Measurements from ENCODE around the gene ARL1. TPM values are rescaled to one million over a fixed set of nuclear protein-coding genes. Genes with fewer than 3 reads are reported as not detected.
"Not testable (repeated sequence)": the region's sequence is repeated elsewhere in the genome, so short reads cannot be mapped to it uniquely, and the experiment has no call there.

ARL1 gene
- total RNA-seq, 2 experiments from 2014 or later, result 63.2 to 64.1 TPM

GRCh38 chr12:101391181-101391580 lies 16.4 kb downstream of the ARL1 start:
- H3K27ac Mint-ChIP-seq; POLR2A ChIA-PET; H3K4me3 Mint-ChIP-seq; CTCF ChIA-PET; intact Hi-C loops (cut with micrococcal nuclease); DNase-seq; H3K27me3 Mint-ChIP-seq; H3K4me1 Mint-ChIP-seq (ENCODE audit: low read depth); H3K9me3 Mint-ChIP-seq: not testable (repeated sequence)
- peaks cover 54% of the 10 kb centered on the region for H3K36me3 Mint-ChIP-seq

- DNase-seq, result no peak
- no peak overlapping the region for H3K27ac Mint-ChIP-seq
- H3K4me3 Mint-ChIP-seq, result no peak overlapping the region
- H3K4me1 Mint-ChIP-seq (ENCODE audit: low read depth), result peaks cover 5% of the 10 kb centered on the region
- no peaks in the 10 kb centered on the region for H3K27me3 Mint-ChIP-seq
- H3K36me3 Mint-ChIP-seq, result peaks cover 54% of the 10 kb centered on the region
- intact Hi-C loops (cut with micrococcal nuclease), result no loop called here
- ChIA-PET POLR2A (no interaction called here), CTCF (no interaction called here)
- H3K9me3 Mint-ChIP-seq, result no peaks in the 10 kb centered on the region
Observed at GRCh38 chr12:101379149-101379548, 28.4 kb downstream of the ARL1 start.

GRCh38 chr12:101375573-101375972 lies 32.0 kb downstream of the ARL1 start:
- H3K4me1 Mint-ChIP-seq (ENCODE audit: low read depth), result peaks cover 5% of the 10 kb centered on the region
- intact Hi-C loops (cut with micrococcal nuclease), result loop anchor here (1.0 kb wide), 1 partner anchor 10 kb away; no protein-coding TSS in a partner anchor
- ChIA-PET CTCF (no interaction called here), POLR2A (no interaction called here)
- no peaks in the 10 kb centered on the region for H3K9me3 Mint-ChIP-seq
- H3K27ac Mint-ChIP-seq, result peak overlapping the region; percentile 10
- no peaks in the 10 kb centered on the region for H3K27me3 Mint-ChIP-seq
- H3K36me3 Mint-ChIP-seq, result peaks cover 60% of the 10 kb centered on the region
- no peak overlapping the region for H3K4me3 Mint-ChIP-seq
- DNase-seq, result no peak

- Mint-ChIP-seq H3K27me3 (no peaks in the 10 kb centered on the region), H3K4me3 (no peak overlapping the region), H3K4me1 (ENCODE audit: low read depth) (peaks cover 5% of the 10 kb centered on the region), H3K36me3 (peaks cover 55% of the 10 kb centered on the region), H3K9me3 (no peaks in the 10 kb centered on the region), H3K27ac (no peak overlapping the region)
- ChIA-PET CTCF (no interaction called here), POLR2A (no interaction called here)
- DNase-seq, result no peak
- intact Hi-C loops (cut with micrococcal nuclease), result no loop called here
Observed at GRCh38 chr12:101372431-101372830, 35.1 kb downstream of the ARL1 start.

GRCh38 chr12:101368016-101368415 lies 39.6 kb downstream of the ARL1 start:
- no peak for DNase-seq
- Mint-ChIP-seq H3K9me3 (no peaks in the 10 kb centered on the region), H3K27ac (no peak overlapping the region), H3K4me3 (no peak overlapping the region), H3K4me1 (ENCODE audit: low read depth) (peaks cover 4% of the 10 kb centered on the region), H3K27me3 (no peaks in the 10 kb centered on the region), H3K36me3 (peaks cover 54% of the 10 kb centered on the region)
- ChIA-PET POLR2A (no interaction called here), CTCF (no interaction called here)
- intact Hi-C loops (cut with micrococcal nuclease), result no loop called here

GRCh38 chr12:101361455-101361854 lies 46.1 kb downstream of the ARL1 start:
- DNase-seq, result no peak
- Mint-ChIP-seq H3K27me3 (no peaks in the 10 kb centered on the region), H3K4me1 (ENCODE audit: low read depth) (peaks cover 4% of the 10 kb centered on the region), H3K4me3 (no peak overlapping the region), H3K9me3 (no peaks in the 10 kb centered on the region), H3K27ac (no peak overlapping the region), H3K36me3 (peaks cover 46% of the 10 kb centered on the region)
- CTCF ChIA-PET, result no interaction called here
- intact Hi-C loops (cut with micrococcal nuclease), result no loop called here
- POLR2A ChIA-PET, result no interaction called here

- Mint-ChIP-seq H3K9me3 (no peaks in the 10 kb centered on the region), H3K36me3 (peaks cover 39% of the 10 kb centered on the region), H3K4me3 (no peak overlapping the region), H3K27me3 (no peaks in the 10 kb centered on the region), H3K27ac (no peak overlapping the region), H3K4me1 (ENCODE audit: low read depth) (no peaks in the 10 kb centered on the region)
- no peak for DNase-seq
- intact Hi-C loops (cut with micrococcal nuclease), result no loop called here
- CTCF ChIA-PET, result no interaction called here
- POLR2A ChIA-PET, result no interaction called here
Observed at GRCh38 chr12:101356794-101357193, 50.8 kb downstream of the ARL1 start.

GRCh38 chr12:101351682-101352081 lies 55.9 kb downstream of the ARL1 start:
- no peak overlapping the region for H3K4me3 Mint-ChIP-seq
- no peak for DNase-seq
- H3K27ac Mint-ChIP-seq, result no peak overlapping the region
- H3K9me3 Mint-ChIP-seq, result peaks cover 7% of the 10 kb centered on the region
- H3K27me3 Mint-ChIP-seq, result no peaks in the 10 kb centered on the region
- intact Hi-C loops (cut with micrococcal nuclease), result no loop called here
- CTCF ChIA-PET, result no interaction called here
- peaks cover 2% of the 10 kb centered on the region for H3K4me1 Mint-ChIP-seq (ENCODE audit: low read depth)
- POLR2A ChIA-PET, result no interaction called here
- H3K36me3 Mint-ChIP-seq, result peaks cover 57% of the 10 kb centered on the region

- no peaks in the 10 kb centered on the region for H3K27me3 Mint-ChIP-seq
- DNase-seq, result no peak
- peaks cover 5% of the 10 kb centered on the region for H3K9me3 Mint-ChIP-seq
- CTCF ChIA-PET, result no interaction called here
- no peaks in the 10 kb centered on the region for H3K4me1 Mint-ChIP-seq (ENCODE audit: low read depth)
- H3K27ac Mint-ChIP-seq, result no peak overlapping the region
- POLR2A ChIA-PET, result no interaction called here
- intact Hi-C loops (cut with micrococcal nuclease), result no loop called here
- H3K36me3 Mint-ChIP-seq, result peaks cover 47% of the 10 kb centered on the region
- no peak overlapping the region for H3K4me3 Mint-ChIP-seq
Observed at GRCh38 chr12:101343893-101344292, 63.7 kb downstream of the ARL1 start.

Other genes starting within 250 kb of the ARL1 start
- not detected for gene SLC5A8, start 197.5 kb downstream of the ARL1 start, total RNA-seq
- 10 to 100 TPM; 18.1 to 20.6 TPM for gene UTP20, start 127.7 kb downstream of the ARL1 start, total RNA-seq
- not detected for gene SPIC, start 67.6 kb upstream of the ARL1 start, total RNA-seq
- gene MYBPC1, start 187.2 kb upstream of the ARL1 start, total RNA-seq, result not detected

Measured in activated CD4-positive, alpha-beta memory T cell treated with anti-CD3 and anti-CD28 coated beads for 36 hours (primary cell).